Mammary epithelial cell (primary cell): ENCODE data around the gene EFEMP2.

Experiments
- EZH2 ChIP-seq: IDR thresholded peaks from 2 replicates; pipeline ENCODE4 v1.6.1; 2012; ENCODE audit warnings: low read length, inconsistent platforms, borderline replicate concordance
- TF ChIP-seq, protein P1 (sequence below), 2 donors: IDR thresholded peaks in 1 of 2; conservative IDR thresholded peaks in 1 of 2; 2 replicates each; pipeline ENCODE4 v1.5.1; 2011 to 2012; ENCODE audit warnings: inconsistent platforms in 2 of 2, low read length in 2 of 2, mild to moderate bottlenecking in 2 of 2, control low read depth in 1 of 2, low read depth in 1 of 2; ENCODE audit not compliant: insufficient read depth in 1 of 2; ENCODE audit errors: extremely low read depth in 1 of 2

- TF ChIP-seq, protein P1, sequence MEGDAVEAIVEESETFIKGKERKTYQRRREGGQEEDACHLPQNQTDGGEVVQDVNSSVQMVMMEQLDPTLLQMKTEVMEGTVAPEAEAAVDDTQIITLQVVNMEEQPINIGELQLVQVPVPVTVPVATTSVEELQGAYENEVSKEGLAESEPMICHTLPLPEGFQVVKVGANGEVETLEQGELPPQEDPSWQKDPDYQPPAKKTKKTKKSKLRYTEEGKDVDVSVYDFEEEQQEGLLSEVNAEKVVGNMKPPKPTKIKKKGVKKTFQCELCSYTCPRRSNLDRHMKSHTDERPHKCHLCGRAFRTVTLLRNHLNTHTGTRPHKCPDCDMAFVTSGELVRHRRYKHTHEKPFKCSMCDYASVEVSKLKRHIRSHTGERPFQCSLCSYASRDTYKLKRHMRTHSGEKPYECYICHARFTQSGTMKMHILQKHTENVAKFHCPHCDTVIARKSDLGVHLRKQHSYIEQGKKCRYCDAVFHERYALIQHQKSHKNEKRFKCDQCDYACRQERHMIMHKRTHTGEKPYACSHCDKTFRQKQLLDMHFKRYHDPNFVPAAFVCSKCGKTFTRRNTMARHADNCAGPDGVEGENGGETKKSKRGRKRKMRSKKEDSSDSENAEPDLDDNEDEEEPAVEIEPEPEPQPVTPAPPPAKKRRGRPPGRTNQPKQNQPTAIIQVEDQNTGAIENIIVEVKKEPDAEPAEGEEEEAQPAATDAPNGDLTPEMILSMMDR (conservative IDR thresholded peaks at IDR 0.05 in 1 of 2, IDR thresholded peaks at IDR 0.05 in 1 of 2; ENCODE audit: extremely low read depth in 1 of 2, insufficient read depth in 1 of 2, low read depth in 1 of 2, low read length in 2 of 2), result no peak
- no peak for TF ChIP-seq EZH2
Measured at GRCh38 chr11:65917077-65917433, 44.5 kb upstream of the EFEMP2 start.
